ENCODE data around the gene RASIP1.

DNA sequence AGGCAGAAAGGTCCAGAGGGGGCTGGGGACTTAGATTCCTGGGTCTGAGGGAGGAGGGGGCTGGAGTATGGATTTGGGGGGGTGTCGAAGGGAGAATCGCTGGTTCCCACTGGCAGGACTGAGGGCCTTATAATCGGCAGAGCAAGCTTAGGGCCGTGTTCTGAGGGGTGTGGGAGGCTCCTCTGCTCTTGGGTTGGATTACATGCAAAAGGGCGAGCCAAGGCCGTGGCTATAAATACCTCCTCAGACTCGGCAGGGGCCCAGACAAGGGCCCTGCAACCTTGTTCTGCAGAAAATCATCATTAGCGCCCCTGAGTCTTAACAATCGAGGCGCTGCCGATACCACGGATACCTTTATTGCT lies 20.2 kb downstream of the RASIP1 start:
- TF ChIP-seq POLR2A (IDR thresholded peaks at IDR 0.05) = no peak
- TF ChIP-seq, protein P1, sequence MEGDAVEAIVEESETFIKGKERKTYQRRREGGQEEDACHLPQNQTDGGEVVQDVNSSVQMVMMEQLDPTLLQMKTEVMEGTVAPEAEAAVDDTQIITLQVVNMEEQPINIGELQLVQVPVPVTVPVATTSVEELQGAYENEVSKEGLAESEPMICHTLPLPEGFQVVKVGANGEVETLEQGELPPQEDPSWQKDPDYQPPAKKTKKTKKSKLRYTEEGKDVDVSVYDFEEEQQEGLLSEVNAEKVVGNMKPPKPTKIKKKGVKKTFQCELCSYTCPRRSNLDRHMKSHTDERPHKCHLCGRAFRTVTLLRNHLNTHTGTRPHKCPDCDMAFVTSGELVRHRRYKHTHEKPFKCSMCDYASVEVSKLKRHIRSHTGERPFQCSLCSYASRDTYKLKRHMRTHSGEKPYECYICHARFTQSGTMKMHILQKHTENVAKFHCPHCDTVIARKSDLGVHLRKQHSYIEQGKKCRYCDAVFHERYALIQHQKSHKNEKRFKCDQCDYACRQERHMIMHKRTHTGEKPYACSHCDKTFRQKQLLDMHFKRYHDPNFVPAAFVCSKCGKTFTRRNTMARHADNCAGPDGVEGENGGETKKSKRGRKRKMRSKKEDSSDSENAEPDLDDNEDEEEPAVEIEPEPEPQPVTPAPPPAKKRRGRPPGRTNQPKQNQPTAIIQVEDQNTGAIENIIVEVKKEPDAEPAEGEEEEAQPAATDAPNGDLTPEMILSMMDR (IDR thresholded peaks at IDR 0.05) = no peak
